Measurements from ENCODE around the gene CALML4. TPM values are rescaled to one million over a fixed set of nuclear protein-coding genes. Genes with fewer than 3 reads are reported as not detected.
"Not testable (repeated sequence)": the region's sequence is repeated elsewhere in the genome, so short reads cannot be mapped to it uniquely, and the experiment has no call there.

Gene CALML4
- total RNA-seq, 1 experiment from 2014 or later = 1.4 TPM

- DNase-seq (ENCODE audit: low spot score) = no peak
Observed at GRCh38 chr15:68208136-68208535, 3.0 kb upstream of the CALML4 start.

DNA sequence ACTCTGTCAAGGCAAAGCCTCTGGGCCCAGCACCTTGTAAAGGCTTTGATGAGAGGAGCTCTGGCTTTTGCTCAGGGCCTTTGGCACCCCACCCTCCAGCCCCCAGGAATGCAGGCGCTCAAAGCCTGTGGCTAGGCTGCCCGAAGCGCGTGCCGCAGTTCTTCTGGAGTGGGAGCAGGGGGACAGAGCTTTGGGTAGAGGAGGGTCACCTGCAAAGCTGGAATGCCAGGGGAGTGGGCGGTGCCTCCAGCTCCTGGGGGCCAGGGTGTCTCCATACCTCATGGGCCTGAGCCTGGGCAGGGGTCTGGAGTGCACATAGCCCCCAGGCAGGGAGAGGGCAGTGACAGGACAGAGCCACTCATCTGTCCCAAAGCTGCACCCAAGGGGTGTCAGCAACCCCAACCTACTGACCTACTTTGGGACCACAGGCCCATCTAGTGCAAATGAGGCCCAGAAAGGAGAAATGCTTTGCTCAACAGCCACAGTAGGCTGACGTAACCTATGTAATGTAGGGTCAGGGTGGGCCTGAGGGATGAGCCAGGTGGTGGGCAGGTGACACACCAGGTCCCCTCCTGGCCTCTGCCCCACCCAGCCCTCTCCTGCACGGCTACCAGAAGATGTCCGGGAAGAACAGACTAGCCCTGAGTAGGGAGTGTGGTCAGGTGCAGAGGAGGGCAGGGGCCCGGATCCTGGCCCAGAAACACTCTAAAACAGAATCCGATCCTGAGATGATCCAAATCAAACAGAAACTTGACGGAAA is 2.2 kb upstream of the CALML4 start:
- no peak for DNase-seq (ENCODE audit: low spot score)

GRCh38 chr15:68206711-68207151 is 1.6 kb upstream of the CALML4 start:
- no peak for DNase-seq (ENCODE audit: low spot score)

- no peak for DNase-seq (ENCODE audit: low spot score)
Observed at GRCh38 chr15:68205954-68206539, 915 bp upstream of the CALML4 start.

GRCh38 chr15:68205558-68205944 is 419 bp upstream of the CALML4 start:
- DNase-seq (ENCODE audit: low spot score) = no peak

- no peak for DNase-seq (ENCODE audit: low spot score)
Observed at GRCh38 chr15:68204361-68204760, 771 bp downstream of the CALML4 start.

- DNase-seq (ENCODE audit: low spot score) = no peak
Observed at GRCh38 chr15:68203956-68204355, 1.2 kb downstream of the CALML4 start.

- no peak for DNase-seq (ENCODE audit: low spot score)
Observed at GRCh38 chr15:68203486-68203885, 1.6 kb downstream of the CALML4 start.

DNA sequence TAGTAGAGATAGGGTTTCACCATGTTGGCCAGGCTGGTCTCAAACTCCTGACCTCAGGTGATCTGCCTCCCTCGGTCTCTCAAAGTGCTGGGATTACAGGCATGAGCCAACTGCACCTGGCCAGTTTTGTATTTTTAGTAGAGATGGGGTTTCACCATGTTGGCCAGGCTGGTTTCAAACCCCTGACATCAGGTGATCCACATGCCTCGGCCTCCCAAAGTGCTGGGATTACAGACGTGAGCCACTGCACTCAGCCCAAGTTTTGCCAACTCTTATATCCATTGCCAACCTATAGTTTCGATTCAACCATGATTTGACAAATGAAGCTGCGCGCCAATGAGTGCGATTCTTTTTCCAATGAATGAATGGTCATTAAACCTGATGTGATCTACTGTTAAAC is 2.1 kb downstream of the CALML4 start:
- DNase-seq (ENCODE audit: low spot score) = not testable (repeated sequence)

- no peak for DNase-seq (ENCODE audit: low spot score)
Observed at GRCh38 chr15:68201879-68202261, 3.3 kb downstream of the CALML4 start.

GRCh38 chr15:68201153-68201878 is 3.8 kb downstream of the CALML4 start:
- DNase-seq (ENCODE audit: low spot score) = no peak

- DNase-seq (ENCODE audit: low spot score) = no peak
Observed at GRCh38 chr15:68200016-68200861, 4.9 kb downstream of the CALML4 start.

DNA sequence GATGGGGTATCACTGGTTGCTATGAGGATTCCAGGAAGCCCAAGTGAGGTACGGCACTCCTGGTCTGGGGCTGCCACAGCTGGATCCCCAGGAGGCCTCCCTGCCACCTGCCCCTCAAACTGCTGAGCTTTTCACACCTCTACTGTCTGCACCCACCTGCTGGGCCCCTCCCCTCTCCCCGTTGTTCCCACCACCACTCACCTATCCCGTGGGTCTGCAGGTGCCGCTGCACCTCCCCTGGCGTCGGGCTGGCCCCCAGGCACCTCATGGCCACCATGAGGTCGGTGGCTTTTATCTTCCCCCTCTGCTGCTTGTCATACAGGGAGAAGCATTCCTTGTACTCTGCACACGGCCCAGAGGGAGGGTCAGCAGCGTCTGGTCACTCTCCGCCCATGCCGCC is 5.8 kb downstream of the CALML4 start:
- DNase-seq (ENCODE audit: low spot score) = no peak

- no peak for DNase-seq (ENCODE audit: low spot score)
Observed at GRCh38 chr15:68197661-68198437, 7.3 kb downstream of the CALML4 start.

DNA sequence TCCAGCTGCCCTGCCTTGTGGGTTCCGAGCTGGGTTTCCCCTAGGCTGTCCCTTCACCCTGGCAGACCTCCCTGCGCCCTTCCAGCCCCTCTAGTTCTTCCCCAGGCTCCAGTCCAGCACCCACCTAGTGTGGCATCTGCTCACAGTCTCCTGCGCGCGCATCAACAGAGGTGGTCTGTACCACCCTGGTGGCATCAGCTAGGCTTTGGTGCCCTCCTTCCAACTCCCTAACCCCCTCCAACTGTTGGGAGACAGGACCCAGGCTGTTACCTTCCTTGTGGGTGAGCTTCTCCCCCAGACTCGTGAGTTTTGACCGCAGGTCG is 8.0 kb downstream of the CALML4 start:
- DNase-seq (ENCODE audit: low spot score) = no peak

- no peak for DNase-seq (ENCODE audit: low spot score)
Observed at GRCh38 chr15:68196445-68197169, 8.5 kb downstream of the CALML4 start.

- DNase-seq (ENCODE audit: low spot score) = no peak
Observed at GRCh38 chr15:68195336-68196112, 9.6 kb downstream of the CALML4 start.

DNA sequence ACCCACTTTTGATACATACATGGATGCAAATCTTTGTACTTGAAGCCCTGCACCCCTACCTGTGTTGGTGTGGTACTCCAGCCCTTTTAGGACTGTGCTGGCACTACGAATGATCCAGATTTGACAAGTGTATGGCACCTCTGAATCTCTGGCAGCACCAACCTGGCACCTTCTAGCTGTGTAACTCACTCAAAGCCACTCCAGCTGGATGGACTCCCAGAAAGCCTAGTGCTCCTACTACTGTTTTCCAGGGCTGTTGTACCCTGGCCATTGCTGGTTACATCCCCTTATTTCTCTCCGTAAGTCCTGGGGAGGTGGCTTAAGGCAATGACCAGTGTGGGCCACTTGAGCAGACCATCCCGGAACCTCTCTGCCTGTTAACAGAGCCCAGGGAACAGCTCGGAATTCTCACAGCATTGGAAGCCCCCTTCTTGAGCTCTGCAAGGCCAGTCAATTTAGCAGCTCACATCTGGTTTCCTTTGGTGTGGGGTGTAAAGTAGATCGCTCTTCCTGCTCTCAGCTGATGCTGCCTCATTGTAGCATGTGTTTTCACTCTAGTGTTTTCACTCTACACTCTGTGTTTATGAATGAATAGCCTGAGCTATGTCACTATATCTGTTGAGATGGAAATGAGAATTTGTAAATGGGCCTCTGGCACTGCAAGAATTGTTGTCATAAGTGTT is 12.2 kb downstream of the CALML4 start:
- DNase-seq (ENCODE audit: low spot score) = no peak

- no peak for DNase-seq (ENCODE audit: low spot score)
Observed at GRCh38 chr15:68192117-68192516, 13.0 kb downstream of the CALML4 start.

Measured in A172 (cell line).